ENCODE results near the gene ADGRG1. TPM values are rescaled to one million over a fixed set of nuclear protein-coding genes. Genes with fewer than 3 reads are reported as not detected.

ADGRG1 gene
- total and polyA plus RNA-seq, 12 donors = 11.1 to 46.3 (median 19.0) TPM

DNA sequence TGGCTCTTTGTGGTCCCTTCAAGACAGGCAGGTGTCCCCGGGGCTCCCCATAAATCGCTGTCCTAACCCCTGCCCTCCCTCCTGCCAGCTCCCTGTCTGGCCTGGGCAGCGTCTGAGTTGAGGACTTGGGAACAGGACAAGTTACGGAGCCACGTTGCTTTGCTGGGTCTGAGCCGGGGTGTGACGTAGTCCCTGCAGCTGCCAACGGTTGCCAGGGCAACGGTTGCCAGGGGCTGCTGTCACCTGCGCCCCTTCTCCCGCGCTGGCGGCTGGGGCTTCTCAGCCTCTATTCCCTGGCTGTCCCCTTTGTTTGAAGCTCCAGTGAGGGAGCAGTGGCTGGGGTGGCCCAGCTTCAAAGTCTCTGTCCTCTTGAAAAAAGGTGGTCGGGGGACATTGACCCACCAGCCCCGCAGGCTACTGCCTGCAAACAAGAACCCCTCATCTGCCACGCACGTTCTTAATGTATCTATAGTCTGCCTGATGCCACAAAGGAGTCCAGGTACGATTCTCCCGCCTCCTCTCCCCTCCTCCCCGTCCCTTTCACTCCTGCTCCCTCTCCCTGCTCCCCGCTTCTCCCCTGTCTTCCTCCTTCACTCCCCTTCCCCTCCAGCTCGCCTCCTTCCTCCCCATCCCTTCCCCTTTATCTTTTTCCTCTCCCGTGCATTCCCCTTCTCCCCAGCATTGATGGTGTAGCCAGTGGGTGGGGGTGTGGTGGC, 10.9 kb downstream of the ADGRG1 start:
- Histone ChIP-seq H3K27ac (peak overlapping the region; percentile 67 to 92 (median 84)), H3K9me3 (no peaks in the 10 kb centered on the region), H3K4me1 (peaks cover 16 to 97% (median 71%) of the 10 kb centered on the region in 9 donors), H3K27me3 (peaks cover 0 to 11% (median 0%) of the 10 kb centered on the region in 7 donors), H3K36me3 (peaks cover 0 to 5% (median 0%) of the 10 kb centered on the region in 9 donors), H3K4me3 (peak overlapping the region in 2 of 10 donors; percentile 6 to 23)
- intact Hi-C loops (cut with DNase I) = no loop called here
- 24 to 29% methylated on average over 23 of the region's 23 CpGs for WGBS, 2 donors
- peak in 6 of 8 donors; percentile 14 to 47 (median 30) for ATAC-seq
- peak in 1 of 2 donors; percentile 51 for DNase-seq
- TF ChIP-seq, protein P1, sequence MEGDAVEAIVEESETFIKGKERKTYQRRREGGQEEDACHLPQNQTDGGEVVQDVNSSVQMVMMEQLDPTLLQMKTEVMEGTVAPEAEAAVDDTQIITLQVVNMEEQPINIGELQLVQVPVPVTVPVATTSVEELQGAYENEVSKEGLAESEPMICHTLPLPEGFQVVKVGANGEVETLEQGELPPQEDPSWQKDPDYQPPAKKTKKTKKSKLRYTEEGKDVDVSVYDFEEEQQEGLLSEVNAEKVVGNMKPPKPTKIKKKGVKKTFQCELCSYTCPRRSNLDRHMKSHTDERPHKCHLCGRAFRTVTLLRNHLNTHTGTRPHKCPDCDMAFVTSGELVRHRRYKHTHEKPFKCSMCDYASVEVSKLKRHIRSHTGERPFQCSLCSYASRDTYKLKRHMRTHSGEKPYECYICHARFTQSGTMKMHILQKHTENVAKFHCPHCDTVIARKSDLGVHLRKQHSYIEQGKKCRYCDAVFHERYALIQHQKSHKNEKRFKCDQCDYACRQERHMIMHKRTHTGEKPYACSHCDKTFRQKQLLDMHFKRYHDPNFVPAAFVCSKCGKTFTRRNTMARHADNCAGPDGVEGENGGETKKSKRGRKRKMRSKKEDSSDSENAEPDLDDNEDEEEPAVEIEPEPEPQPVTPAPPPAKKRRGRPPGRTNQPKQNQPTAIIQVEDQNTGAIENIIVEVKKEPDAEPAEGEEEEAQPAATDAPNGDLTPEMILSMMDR (IDR thresholded peaks at IDR 0.05) = no peak

DNA sequence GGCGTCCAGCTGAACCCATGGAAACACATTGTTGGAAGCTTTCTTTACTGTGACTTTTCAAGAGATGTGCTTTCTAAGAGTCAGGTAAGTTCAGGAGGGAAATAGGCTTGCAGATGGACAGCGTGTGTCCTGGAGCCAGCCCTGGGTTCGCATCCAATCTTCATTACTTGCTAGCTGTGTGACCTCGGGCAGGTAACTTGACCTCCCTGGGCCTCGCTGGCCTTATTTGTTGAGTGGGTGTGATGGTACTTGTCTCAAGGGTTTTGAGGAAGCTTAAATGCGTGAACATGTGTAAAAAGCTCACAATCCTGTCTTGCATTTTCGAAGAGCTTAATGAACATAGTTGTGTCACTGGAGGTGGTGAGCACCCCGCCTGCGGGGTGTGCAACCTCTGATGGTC, 11.8 kb downstream of the ADGRG1 start:
- WGBS, 2 donors = 86 to 87% methylated on average over 9 of the region's 9 CpGs
- H3K36me3 ChIP-seq = peaks cover 0 to 5% (median 0%) of the 10 kb centered on the region in 9 donors
- H3K27ac ChIP-seq = peak overlapping the region in 9 of 10 donors; percentile 12 to 92 (median 84)
- no peak overlapping the region for H3K4me3 ChIP-seq
- no peaks in the 10 kb centered on the region for H3K9me3 ChIP-seq
- TF ChIP-seq, protein P1 (IDR thresholded peaks at IDR 0.05) = no peak
- no peak for ATAC-seq
- intact Hi-C loops (cut with DNase I) = no loop called here
- no peak for DNase-seq
- peaks cover 16 to 95% (median 71%) of the 10 kb centered on the region in 9 donors for H3K4me1 ChIP-seq
- peaks cover 0 to 4% (median 0%) of the 10 kb centered on the region in 7 donors for H3K27me3 ChIP-seq

DNA sequence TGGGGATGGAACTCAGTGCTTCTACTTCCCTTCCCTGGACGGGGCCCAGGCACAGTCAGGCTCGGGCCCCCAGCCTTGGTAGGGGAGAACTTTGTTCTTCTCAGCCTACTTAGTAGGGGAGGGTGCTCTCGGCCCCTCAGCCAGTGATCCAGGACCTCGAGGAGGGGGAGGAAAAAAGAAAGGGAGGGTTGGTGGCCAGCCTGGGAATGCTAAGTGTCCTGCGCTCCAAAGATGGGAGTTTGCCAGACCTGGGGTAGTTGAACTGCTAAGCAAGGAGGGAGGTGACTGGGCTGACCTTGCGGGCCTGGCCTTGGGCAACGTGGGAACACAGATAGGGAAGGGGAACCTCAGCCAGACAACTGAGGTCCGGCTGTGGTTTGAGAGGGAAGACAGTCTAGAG, 12.2 kb downstream of the ADGRG1 start:
- H3K4me3 ChIP-seq = no peak overlapping the region
- DNase-seq = no peak
- intact Hi-C loops (cut with DNase I) = no loop called here
- peaks cover 0 to 4% (median 0%) of the 10 kb centered on the region in 7 donors for H3K27me3 ChIP-seq
- TF ChIP-seq, protein P1 (IDR thresholded peaks at IDR 0.05) = no peak
- no peaks in the 10 kb centered on the region for H3K9me3 ChIP-seq
- 48 to 56% methylated on average over 8 of the region's 8 CpGs for WGBS, 2 donors
- peak overlapping the region in 9 of 10 donors; percentile 12 to 92 (median 72) for H3K27ac ChIP-seq
- peak in 1 of 8 donors; percentile 25 for ATAC-seq
- H3K36me3 ChIP-seq = peaks cover 0 to 5% (median 0%) of the 10 kb centered on the region in 9 donors
- H3K4me1 ChIP-seq = peaks cover 12 to 95% (median 67%) of the 10 kb centered on the region in 9 donors

DNA sequence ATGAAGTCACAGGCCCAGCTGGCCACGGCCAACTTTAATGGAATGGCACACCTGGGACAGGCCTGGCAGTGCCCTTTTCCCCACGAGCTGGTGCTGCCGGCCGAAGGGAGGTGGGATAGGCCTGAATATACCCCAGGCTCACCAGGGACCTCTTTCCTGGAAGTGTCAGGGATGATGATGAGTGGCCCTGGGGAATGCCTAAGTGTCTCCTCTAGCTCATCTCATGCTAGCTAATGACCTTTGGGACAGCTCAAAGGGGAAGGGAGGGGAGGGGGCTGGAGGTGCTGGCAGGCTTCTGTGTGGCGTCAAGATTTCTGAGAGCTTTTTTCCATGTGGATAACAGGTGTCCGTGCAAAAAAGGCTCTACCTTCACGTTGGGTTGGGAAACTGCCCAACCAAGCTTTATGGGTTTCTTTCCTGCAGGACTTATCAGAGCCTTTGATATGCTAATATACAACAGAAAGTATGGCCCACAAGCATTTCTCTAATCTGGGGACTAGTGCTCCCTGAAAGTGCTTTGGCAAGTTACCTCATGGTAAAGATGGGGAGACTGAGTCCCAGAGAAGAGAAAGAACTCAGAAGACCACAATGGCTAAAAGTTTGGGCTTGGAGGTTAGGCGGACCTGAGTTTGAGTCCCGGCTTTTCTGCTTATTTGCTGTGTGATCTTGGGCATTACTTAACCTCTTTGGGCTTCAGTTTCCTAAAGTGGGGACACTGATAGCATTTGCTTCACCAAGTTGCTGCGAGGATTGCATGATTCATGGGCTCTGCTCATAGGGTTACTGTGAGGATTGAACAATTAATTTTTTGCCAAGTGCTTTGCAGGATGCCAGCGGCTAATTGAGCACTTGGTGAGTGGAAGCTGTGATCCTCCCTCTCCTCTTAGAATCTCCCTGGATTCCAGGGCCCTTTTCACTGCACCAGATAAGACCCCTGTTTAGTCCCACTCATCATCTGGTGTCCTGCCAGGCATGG, 14.0 kb downstream of the ADGRG1 start:
- intact Hi-C loops (cut with DNase I) = no loop called here
- Histone ChIP-seq H3K27me3 (peaks cover 0 to 1% (median 0%) of the 10 kb centered on the region in 7 donors), H3K36me3 (peaks cover 0 to 5% (median 0%) of the 10 kb centered on the region in 9 donors), H3K4me1 (peaks cover 5 to 94% (median 59%) of the 10 kb centered on the region in 9 donors), H3K4me3 (no peak overlapping the region), H3K27ac (peak overlapping the region; percentile 39 to 71 (median 62)), H3K9me3 (no peaks in the 10 kb centered on the region)
- TF ChIP-seq, protein P1 (IDR thresholded peaks at IDR 0.05) = no peak
- ATAC-seq (no peak), DNase-seq (no peak)
- 68 to 73% methylated on average over 11 of the region's 11 CpGs for WGBS, 2 donors
